ENCODE measurements around the gene PURA.
A peak's percentile ranks its signal among the peaks of the same experiment; 100 is the strongest.

PURA gene

GRCh38 chr5:140116716-140117115 lies 2.8 kb downstream of the PURA start:
- Mint-ChIP-seq H3K27me3 (no peaks in the 10 kb centered on the region), H3K27ac (no peak overlapping the region)

GRCh38 chr5:140117523-140117922 lies 3.6 kb downstream of the PURA start:
- H3K27me3 Mint-ChIP-seq = no peaks in the 10 kb centered on the region
- peaks cover 6% of the 10 kb centered on the region for H3K36me3 Mint-ChIP-seq
- H3K27ac Mint-ChIP-seq = no peak overlapping the region
- H3K9me3 Mint-ChIP-seq = no peaks in the 10 kb centered on the region
- ATAC-seq = no peak
- peaks cover 53% of the 10 kb centered on the region for H3K4me1 Mint-ChIP-seq
- H3K4me3 Mint-ChIP-seq = no peak overlapping the region

More at GRCh38 chr5:140116716-140117115, 2.8 kb downstream of the PURA start:
- H3K9me3 Mint-ChIP-seq = no peaks in the 10 kb centered on the region
- no peak overlapping the region for H3K4me3 Mint-ChIP-seq
- H3K4me1 Mint-ChIP-seq = peaks cover 58% of the 10 kb centered on the region
- ATAC-seq = no peak
- H3K36me3 Mint-ChIP-seq = peaks cover 6% of the 10 kb centered on the region

GRCh38 chr5:140118302-140118936 lies 4.5 kb downstream of the PURA start:
- Mint-ChIP-seq H3K36me3 (peaks cover 6% of the 10 kb centered on the region), H3K4me1 (peaks cover 49% of the 10 kb centered on the region), H3K4me3 (no peak overlapping the region), H3K27me3 (no peaks in the 10 kb centered on the region), H3K27ac (no peak overlapping the region), H3K9me3 (no peaks in the 10 kb centered on the region)
- no peak for ATAC-seq

GRCh38 chr5:140125637-140126036 lies 11.7 kb downstream of the PURA start, which contains the start of gene IGIP:
Gene IGIP, plus strand, starts transcription at chr5:140125937. Its CDS starts 2,540 bp downstream, at chr5:140128477.
- Mint-ChIP-seq H3K27ac (no peak within 1 kb of the TSS), H3K4me3 (no peak within 1 kb of the TSS), H3K36me3 (no peaks in the 10 kb centered on the region), H3K4me1 (peaks cover 34% of the 10 kb centered on the region), H3K27me3 (no peaks in the 10 kb centered on the region), H3K9me3 (no peaks in the 10 kb centered on the region)
- ATAC-seq = no peak

DNA sequence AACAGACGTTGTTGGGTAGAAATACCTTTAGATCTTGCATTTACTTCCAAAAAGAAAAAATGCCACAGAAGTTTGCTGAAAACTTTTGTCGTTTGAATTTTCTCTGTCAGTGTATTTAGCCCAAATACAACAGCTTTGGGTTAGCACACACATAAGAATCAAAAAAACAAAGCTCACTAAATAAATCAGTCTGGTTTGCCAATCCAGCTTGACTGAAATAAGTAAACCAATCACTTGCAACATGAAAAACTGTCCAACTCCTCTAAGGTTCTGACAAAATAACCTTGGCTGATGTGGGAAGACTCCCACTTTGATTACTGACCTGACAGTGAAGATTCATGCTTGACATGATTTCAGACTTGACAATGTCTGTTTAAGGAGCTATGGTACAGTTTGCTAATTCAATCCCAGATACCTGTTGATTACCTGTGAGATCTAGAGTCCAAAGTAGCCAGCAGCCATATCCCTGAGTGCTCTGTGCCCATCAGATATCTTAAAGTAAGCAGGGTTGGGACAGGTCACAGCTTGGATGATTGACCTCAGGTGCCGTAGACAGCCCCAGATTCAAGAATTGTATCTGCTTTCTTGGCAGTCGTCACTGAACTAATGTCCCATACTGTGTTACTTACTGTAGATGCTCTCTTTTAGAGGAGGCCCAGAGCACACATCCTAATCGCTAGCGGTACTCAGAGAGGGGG lies 12.6 kb downstream of the PURA start:
- H3K4me3 Mint-ChIP-seq = no peak overlapping the region
- H3K27me3 Mint-ChIP-seq = no peaks in the 10 kb centered on the region
- H3K27ac Mint-ChIP-seq = no peak overlapping the region
- no peak for ATAC-seq
- H3K9me3 Mint-ChIP-seq = no peaks in the 10 kb centered on the region
- no peaks in the 10 kb centered on the region for H3K36me3 Mint-ChIP-seq
- peaks cover 31% of the 10 kb centered on the region for H3K4me1 Mint-ChIP-seq

GRCh38 chr5:140128376-140128775 lies 14.5 kb downstream of the PURA start:
- H3K4me1 Mint-ChIP-seq = peaks cover 29% of the 10 kb centered on the region
- no peak overlapping the region for H3K4me3 Mint-ChIP-seq
- ATAC-seq = no peak

GRCh38 chr5:140130949-140131733 lies 17.2 kb downstream of the PURA start:
- Mint-ChIP-seq H3K9me3 (no peaks in the 10 kb centered on the region), H3K4me3 (no peak overlapping the region), H3K27me3 (no peaks in the 10 kb centered on the region), H3K27ac (peak overlapping the region; percentile 13), H3K4me1 (peaks cover 40% of the 10 kb centered on the region), H3K36me3 (no peaks in the 10 kb centered on the region)
- no peak for ATAC-seq

More at GRCh38 chr5:140128376-140128775, 14.5 kb downstream of the PURA start:
- no peaks in the 10 kb centered on the region for H3K27me3 Mint-ChIP-seq
- no peaks in the 10 kb centered on the region for H3K36me3 Mint-ChIP-seq
- no peak overlapping the region for H3K27ac Mint-ChIP-seq
- H3K9me3 Mint-ChIP-seq = no peaks in the 10 kb centered on the region

GRCh38 chr5:140131967-140132409 lies 18.1 kb downstream of the PURA start:
- no peak overlapping the region for H3K4me3 Mint-ChIP-seq
- peaks cover 38% of the 10 kb centered on the region for H3K4me1 Mint-ChIP-seq
- H3K27ac Mint-ChIP-seq = peak overlapping the region; percentile 13
- H3K36me3 Mint-ChIP-seq = no peaks in the 10 kb centered on the region
- H3K9me3 Mint-ChIP-seq = no peaks in the 10 kb centered on the region
- ATAC-seq = peak; percentile 64
- no peaks in the 10 kb centered on the region for H3K27me3 Mint-ChIP-seq

DNA sequence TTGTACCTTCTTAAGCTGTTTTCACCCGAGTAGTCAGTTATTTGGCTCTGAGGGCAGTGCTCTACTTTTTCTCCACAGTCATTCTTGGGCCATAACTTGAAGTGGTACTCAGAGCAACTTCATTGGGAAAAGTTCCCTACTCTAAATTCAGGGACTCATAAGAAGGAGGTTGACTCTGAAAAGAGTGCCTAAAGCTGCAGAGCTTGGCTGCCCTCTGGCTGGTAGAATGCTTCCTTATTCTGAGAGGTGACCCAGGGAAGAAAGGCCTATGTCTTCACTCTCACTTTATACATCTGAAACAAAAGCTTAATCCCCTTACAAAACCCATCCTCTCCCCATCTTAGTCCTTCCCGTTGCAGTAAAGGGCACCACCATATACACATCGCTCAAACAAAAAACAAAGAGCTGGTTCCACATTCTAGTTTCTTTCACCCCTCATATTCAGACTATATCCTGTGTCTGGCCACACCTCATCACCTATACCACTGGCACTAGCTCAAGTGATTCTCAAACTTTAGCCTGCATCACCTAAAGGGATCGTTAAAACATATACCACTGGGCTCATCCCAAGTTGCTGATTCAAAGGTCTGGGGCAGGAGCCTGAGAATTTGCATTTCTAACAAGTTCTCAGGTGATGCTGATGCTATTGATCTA lies 19.7 kb downstream of the PURA start:
- H3K4me3 Mint-ChIP-seq = no peak overlapping the region
- H3K9me3 Mint-ChIP-seq = no peaks in the 10 kb centered on the region
- peaks cover 41% of the 10 kb centered on the region for H3K4me1 Mint-ChIP-seq
- H3K36me3 Mint-ChIP-seq = no peaks in the 10 kb centered on the region
- ATAC-seq = no peak
- no peaks in the 10 kb centered on the region for H3K27me3 Mint-ChIP-seq
- no peak overlapping the region for H3K27ac Mint-ChIP-seq

GRCh38 chr5:140134277-140134935 lies 20.5 kb downstream of the PURA start:
- Mint-ChIP-seq H3K4me3 (no peak overlapping the region), H3K9me3 (no peaks in the 10 kb centered on the region), H3K27me3 (no peaks in the 10 kb centered on the region), H3K4me1 (peaks cover 42% of the 10 kb centered on the region), H3K36me3 (no peaks in the 10 kb centered on the region), H3K27ac (no peak overlapping the region)
- ATAC-seq = no peak

- no peaks in the 10 kb centered on the region for H3K27me3 Mint-ChIP-seq
- H3K9me3 Mint-ChIP-seq = no peaks in the 10 kb centered on the region
- H3K4me3 Mint-ChIP-seq = no peak overlapping the region
- H3K27ac Mint-ChIP-seq = no peak overlapping the region
- H3K4me1 Mint-ChIP-seq = peaks cover 49% of the 10 kb centered on the region
- ATAC-seq = no peak
- no peaks in the 10 kb centered on the region for H3K36me3 Mint-ChIP-seq
Observed at GRCh38 chr5:140135127-140135526, 21.2 kb downstream of the PURA start.

DNA sequence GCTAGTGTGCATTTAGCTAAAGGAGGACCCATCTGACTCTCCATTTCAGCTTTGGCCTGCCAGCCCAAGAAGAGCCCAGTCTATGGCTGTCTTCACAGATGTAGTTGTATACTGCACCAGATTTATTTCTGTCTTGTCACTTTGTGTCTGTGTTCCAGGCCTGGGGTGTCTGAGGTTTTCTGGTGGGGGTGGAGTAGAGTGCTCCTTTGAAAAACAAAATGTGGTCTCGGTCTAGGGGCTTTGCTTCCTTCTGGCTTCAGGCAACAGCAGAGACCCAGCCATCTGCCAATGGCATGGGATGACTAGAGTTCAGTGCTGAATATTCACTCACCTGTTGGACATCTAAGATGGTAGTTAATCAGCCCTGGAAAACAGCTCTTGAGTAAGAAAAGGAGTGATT lies 22.7 kb downstream of the PURA start:
- Mint-ChIP-seq H3K27me3 (no peaks in the 10 kb centered on the region), H3K4me3 (no peak overlapping the region), H3K9me3 (no peaks in the 10 kb centered on the region), H3K4me1 (peaks cover 54% of the 10 kb centered on the region), H3K36me3 (no peaks in the 10 kb centered on the region), H3K27ac (no peak overlapping the region)
- no peak for ATAC-seq

DNA sequence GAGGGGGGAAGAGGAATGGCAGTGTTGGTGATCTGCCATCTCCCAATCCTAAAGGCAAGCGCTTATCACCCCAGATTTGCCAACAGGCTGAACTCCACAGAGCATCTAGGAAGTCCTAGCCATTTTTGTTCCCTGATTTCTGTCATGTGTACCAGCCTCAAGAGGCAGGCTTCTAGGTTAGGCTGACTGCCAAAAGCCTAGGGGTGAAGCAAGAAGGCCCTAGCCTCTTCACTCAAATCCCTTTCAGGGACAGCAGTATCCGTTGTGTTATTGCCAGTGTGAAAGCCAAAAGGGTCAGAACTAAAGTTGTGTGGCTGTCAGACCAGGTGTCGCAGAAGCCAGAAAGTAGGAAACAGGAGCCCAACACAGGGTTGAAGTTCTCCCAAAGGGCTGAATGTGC lies 26.5 kb downstream of the PURA start:
- Mint-ChIP-seq H3K27ac (peak overlapping the region; percentile 25), H3K4me1 (peaks cover 53% of the 10 kb centered on the region), H3K4me3 (no peak overlapping the region), H3K36me3 (no peaks in the 10 kb centered on the region), H3K9me3 (no peaks in the 10 kb centered on the region), H3K27me3 (peaks cover 13% of the 10 kb centered on the region)
- no peak for ATAC-seq

DNA sequence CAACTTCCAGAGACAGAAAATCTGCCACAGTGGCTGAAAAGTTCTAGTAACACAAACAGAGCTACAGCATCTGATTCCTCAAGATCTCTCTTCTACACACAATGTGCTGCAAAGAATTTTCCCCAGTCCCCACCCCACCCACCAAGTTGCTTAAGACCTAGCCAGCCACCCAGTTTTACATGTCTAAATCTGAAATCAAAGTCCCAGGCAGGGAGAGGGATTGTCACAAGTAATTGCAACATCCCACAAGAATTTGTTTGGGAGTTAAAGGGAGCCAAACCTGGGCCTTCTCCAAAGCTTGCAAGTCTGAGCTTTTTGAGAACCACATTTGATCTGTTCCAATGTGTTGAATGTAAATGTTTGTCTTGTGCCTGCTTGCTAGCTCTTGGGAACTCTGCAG lies 27.3 kb downstream of the PURA start:
- no peak for ATAC-seq
- Mint-ChIP-seq H3K27ac (no peak overlapping the region), H3K4me1 (peaks cover 55% of the 10 kb centered on the region)

GRCh38 chr5:140142246-140142645 lies 28.3 kb downstream of the PURA start:
- Mint-ChIP-seq H3K4me3 (no peak overlapping the region), H3K4me1 (peaks cover 63% of the 10 kb centered on the region), H3K27me3 (peaks cover 25% of the 10 kb centered on the region), H3K36me3 (no peaks in the 10 kb centered on the region), H3K9me3 (no peaks in the 10 kb centered on the region), H3K27ac (no peak overlapping the region)
- ATAC-seq = no peak

More for the DNA sequence above, 27.3 kb downstream of the PURA start:
- no peaks in the 10 kb centered on the region for H3K9me3 Mint-ChIP-seq
- no peaks in the 10 kb centered on the region for H3K36me3 Mint-ChIP-seq
- no peak overlapping the region for H3K4me3 Mint-ChIP-seq
- peaks cover 21% of the 10 kb centered on the region for H3K27me3 Mint-ChIP-seq

All from stimulated activated memory B cell treated with anti-CD40 and anti-IgM and Interleukin-4, amounts not matched to agents 10 μg/mL and 1 μg/mL and 100 μg/mL, for 72 hours (primary cell).